ENCODE results near the gene DUSP3. TPM values are rescaled to one million over a fixed set of nuclear protein-coding genes. Genes with fewer than 3 reads are reported as not detected.

Gene DUSP3
- total RNA-seq, 2 experiments from 2014 or later: 8.3 to 8.6 TPM

GRCh38 chr17:43790311-43790940 is 11.6 kb upstream of the DUSP3 start:
- CTCF ChIA-PET: interaction anchor here (0.6 to 1.0 kb wide), 3 partner anchors 25 to 189 kb away, joined by 3 to 4 read pairs (median 3); no protein-coding TSS in a partner anchor
- no peaks in the 10 kb centered on the region for H3K36me3 Mint-ChIP-seq (ENCODE audit: low read depth)
- POLR2A ChIA-PET: no interaction called here
- H3K27me3 Mint-ChIP-seq: peaks cover 26% of the 10 kb centered on the region
- no peak overlapping the region for H3K4me3 Mint-ChIP-seq
- peaks cover 7% of the 10 kb centered on the region for H3K4me1 Mint-ChIP-seq
- DNase-seq: no peak
- H3K9me3 Mint-ChIP-seq: peaks cover 2% of the 10 kb centered on the region
- no peak overlapping the region for H3K27ac Mint-ChIP-seq

GRCh38 chr17:43789482-43789881 is 10.7 kb upstream of the DUSP3 start:
- ChIA-PET POLR2A (no interaction called here), CTCF (interaction anchor here (0.7 to 1.3 kb wide), 2 partner anchors 26 to 154 kb away, joined by 3 read pairs; no protein-coding TSS in a partner anchor)
- DNase-seq: no peak
- Mint-ChIP-seq H3K36me3 (ENCODE audit: low read depth) (no peaks in the 10 kb centered on the region), H3K27me3 (peaks cover 22% of the 10 kb centered on the region), H3K4me1 (peaks cover 7% of the 10 kb centered on the region), H3K4me3 (no peak overlapping the region), H3K27ac (no peak overlapping the region), H3K9me3 (peaks cover 2% of the 10 kb centered on the region)

- ChIA-PET CTCF (interaction anchor here (1.3 kb wide), 1 partner anchor 155 kb away, joined by 3 read pairs; no protein-coding TSS in a partner anchor), POLR2A (no interaction called here)
- peaks cover 2% of the 10 kb centered on the region for H3K9me3 Mint-ChIP-seq
- H3K27me3 Mint-ChIP-seq: peaks cover 21% of the 10 kb centered on the region
- H3K4me3 Mint-ChIP-seq: no peak overlapping the region
- H3K27ac Mint-ChIP-seq: no peak overlapping the region
- DNase-seq: no peak
- peaks cover 8% of the 10 kb centered on the region for H3K4me1 Mint-ChIP-seq
- H3K36me3 Mint-ChIP-seq (ENCODE audit: low read depth): no peaks in the 10 kb centered on the region
Observed at GRCh38 chr17:43788540-43788939, 9.8 kb upstream of the DUSP3 start.

DNA sequence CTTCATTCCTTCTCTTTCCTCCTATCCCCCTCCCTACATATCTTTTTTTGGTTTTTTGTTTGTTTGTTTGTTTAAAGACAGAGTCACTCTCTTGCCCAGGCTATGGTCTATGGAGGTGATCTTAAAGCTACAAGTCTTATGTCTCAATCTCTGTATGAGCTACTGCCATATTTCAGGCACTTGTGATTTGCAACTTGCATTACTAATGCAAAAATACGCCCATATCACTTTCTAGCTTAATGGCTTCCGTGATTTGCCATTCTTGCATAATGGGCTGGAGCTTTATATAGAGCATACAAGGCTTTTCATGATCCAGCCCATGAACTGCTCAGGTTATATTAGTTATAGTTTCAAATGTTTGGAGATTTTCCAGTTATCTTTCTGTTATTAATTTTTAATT is 9.0 kb upstream of the DUSP3 start:
- H3K9me3 Mint-ChIP-seq: peaks cover 2% of the 10 kb centered on the region
- ChIA-PET CTCF (interaction anchor here (1.0 kb wide), 1 partner anchor 21 kb away, joined by 6 read pairs; no protein-coding TSS in a partner anchor), POLR2A (no interaction called here)
- no peak for DNase-seq
- H3K36me3 Mint-ChIP-seq (ENCODE audit: low read depth): no peaks in the 10 kb centered on the region
- H3K27me3 Mint-ChIP-seq: peaks cover 23% of the 10 kb centered on the region
- no peak overlapping the region for H3K27ac Mint-ChIP-seq
- H3K4me3 Mint-ChIP-seq: no peak overlapping the region
- H3K4me1 Mint-ChIP-seq: peaks cover 8% of the 10 kb centered on the region

DNA sequence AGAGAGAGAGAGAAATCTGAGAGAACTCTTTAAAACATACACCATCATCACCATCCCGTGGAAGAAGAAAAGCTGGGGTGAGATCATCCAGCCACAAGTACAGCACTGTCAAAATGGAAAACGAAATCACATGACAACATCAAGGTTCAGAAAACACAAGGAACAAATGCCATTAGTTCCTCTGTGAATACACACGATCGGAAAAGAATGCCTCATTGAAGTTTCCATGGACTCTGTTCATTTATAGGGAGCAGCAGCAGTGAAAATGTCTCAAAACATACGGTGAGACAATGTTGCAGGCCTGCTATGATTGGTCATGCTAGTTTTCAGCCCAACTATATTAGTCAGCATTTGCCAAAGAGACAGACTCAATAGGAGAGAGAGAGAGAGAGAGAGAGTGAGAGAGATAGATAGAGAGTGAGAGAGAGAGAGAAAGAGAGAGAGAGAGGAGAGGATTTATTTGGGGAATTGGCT is 5.9 kb upstream of the DUSP3 start:
- Mint-ChIP-seq H3K36me3 (ENCODE audit: low read depth) (no peaks in the 10 kb centered on the region), H3K4me1 (peaks cover 2% of the 10 kb centered on the region), H3K9me3 (no peaks in the 10 kb centered on the region), H3K27me3 (peaks cover 46% of the 10 kb centered on the region), H3K4me3 (no peak overlapping the region), H3K27ac (no peak overlapping the region)
- ChIA-PET CTCF (no interaction called here), POLR2A (no interaction called here)
- no peak for DNase-seq

GRCh38 chr17:43784068-43784467 is 5.3 kb upstream of the DUSP3 start:
- POLR2A ChIA-PET: no interaction called here
- peaks cover 6% of the 10 kb centered on the region for H3K4me1 Mint-ChIP-seq

GRCh38 chr17:43782913-43783680 is 4.3 kb upstream of the DUSP3 start:
- Mint-ChIP-seq H3K4me1 (peaks cover 6% of the 10 kb centered on the region), H3K27me3 (peaks cover 52% of the 10 kb centered on the region)

More at GRCh38 chr17:43784068-43784467, 5.3 kb upstream of the DUSP3 start:
- Mint-ChIP-seq H3K27me3 (peaks cover 52% of the 10 kb centered on the region), H3K9me3 (no peaks in the 10 kb centered on the region), H3K4me3 (no peak overlapping the region), H3K36me3 (ENCODE audit: low read depth) (no peaks in the 10 kb centered on the region), H3K27ac (no peak overlapping the region)
- DNase-seq: no peak
- CTCF ChIA-PET: no interaction called here

DNA sequence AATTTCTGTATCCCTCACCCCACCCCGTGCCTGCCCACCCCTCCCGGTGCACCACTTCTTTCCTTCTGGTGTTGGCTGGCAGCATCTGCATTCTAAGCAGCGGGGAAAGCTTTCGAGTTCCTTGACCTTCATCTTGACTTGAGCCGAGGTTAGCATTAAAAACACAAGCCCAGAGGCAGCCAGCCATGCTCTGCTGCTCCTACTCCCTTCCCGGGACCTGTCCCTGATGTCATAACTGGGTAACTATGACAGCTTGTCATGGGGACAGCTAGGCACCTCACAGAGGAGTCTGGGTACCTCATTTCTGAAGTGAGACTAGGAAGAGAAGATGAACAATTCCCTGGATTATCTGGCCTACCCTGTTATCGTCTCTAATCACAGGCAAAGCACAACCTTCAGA is 1.4 kb upstream of the DUSP3 start, which contains the start of gene CFAP97D1:
Gene CFAP97D1, plus strand, starts transcription at position 301 of the 400 bp plus-strand sequence. Its CDS starts 28 bp downstream, at position 329.
- DNase-seq: no peak
- Mint-ChIP-seq H3K27me3 (peaks cover 49% of the 10 kb centered on the region), H3K27ac (no peak within 1 kb of the TSS), H3K9me3 (no peaks in the 10 kb centered on the region), H3K36me3 (ENCODE audit: low read depth) (no peaks in the 10 kb centered on the region), H3K4me3 (peak within 1 kb of the TSS; percentile 62), H3K4me1 (peaks cover 7% of the 10 kb centered on the region)
- ChIA-PET CTCF (interaction anchor here (0.8 to 1.0 kb wide), 2 partner anchors 13 to 296 kb away, joined by 3 to 4 read pairs; partner anchors contain the start of gene DHX8), POLR2A (no interaction called here)

More at GRCh38 chr17:43782913-43783680, 4.3 kb upstream of the DUSP3 start:
- Mint-ChIP-seq H3K9me3 (no peaks in the 10 kb centered on the region), H3K27ac (no peak overlapping the region), H3K4me3 (no peak overlapping the region), H3K36me3 (ENCODE audit: low read depth) (no peaks in the 10 kb centered on the region)
- ChIA-PET CTCF (interaction anchor here (1.4 kb wide), 1 partner anchor 17 kb away, joined by 3 read pairs; no protein-coding TSS in a partner anchor), POLR2A (no interaction called here)
- no peak for DNase-seq

DNA sequence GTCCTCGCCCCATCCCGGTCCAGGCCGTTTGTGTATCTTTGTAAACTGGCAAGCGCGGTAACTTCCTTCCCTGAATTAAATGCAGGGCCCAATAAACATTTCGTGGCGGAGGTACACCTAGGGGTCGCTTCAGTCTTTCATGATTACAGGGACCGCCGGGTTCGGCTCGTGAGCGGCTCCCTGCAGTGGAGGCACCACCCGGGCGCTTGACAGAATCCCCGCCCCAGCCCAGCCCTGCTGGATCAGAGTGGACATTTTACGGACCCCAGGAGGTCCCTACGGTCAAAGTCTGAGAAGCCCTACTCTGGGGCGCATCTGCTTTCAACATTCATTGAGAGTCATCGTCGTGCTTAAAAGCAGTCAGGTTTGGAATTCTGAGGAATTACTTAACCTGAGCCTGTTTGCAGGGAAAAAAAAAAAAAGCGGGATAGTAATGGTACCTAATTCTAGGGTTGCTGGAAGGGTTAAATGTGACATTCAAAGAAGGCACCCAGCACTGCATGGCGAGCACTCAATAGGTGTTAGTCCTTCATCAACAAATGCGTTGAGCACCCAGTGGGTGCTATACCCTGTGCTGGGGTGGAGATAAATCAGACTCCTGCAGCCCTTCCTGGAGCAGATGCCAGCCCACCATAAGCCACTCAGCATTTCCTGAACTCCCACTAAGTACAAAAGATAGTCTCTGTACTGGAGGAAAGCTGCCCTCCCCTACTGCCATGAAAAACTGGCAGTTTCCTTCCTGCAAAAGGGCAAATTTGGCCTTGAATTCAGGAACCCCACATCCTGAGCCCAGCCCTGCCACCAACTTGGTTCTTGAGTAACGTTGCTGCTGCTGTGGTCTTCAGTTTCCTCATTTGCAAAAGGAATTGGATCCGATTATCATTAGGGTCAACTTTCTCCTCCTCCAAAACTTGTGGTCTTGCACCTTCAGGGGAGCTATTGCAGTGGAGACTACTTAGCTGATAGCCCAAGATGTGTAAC is 658 bp upstream of the DUSP3 start:
- CTCF ChIA-PET: interaction anchor here (0.8 to 1.9 kb wide), 2 partner anchors 13 kb away, joined by 4 to 22 read pairs; no protein-coding TSS in a partner anchor
- Mint-ChIP-seq H3K9me3 (no peaks in the 10 kb centered on the region), H3K36me3 (ENCODE audit: low read depth) (no peaks in the 10 kb centered on the region), H3K4me1 (peaks cover 7% of the 10 kb centered on the region), H3K4me3 (peak overlapping the region; percentile 62), H3K27ac (no peak overlapping the region), H3K27me3 (peaks cover 45% of the 10 kb centered on the region)
- DNase-seq: no peak
- POLR2A ChIA-PET: no interaction called here

DNA sequence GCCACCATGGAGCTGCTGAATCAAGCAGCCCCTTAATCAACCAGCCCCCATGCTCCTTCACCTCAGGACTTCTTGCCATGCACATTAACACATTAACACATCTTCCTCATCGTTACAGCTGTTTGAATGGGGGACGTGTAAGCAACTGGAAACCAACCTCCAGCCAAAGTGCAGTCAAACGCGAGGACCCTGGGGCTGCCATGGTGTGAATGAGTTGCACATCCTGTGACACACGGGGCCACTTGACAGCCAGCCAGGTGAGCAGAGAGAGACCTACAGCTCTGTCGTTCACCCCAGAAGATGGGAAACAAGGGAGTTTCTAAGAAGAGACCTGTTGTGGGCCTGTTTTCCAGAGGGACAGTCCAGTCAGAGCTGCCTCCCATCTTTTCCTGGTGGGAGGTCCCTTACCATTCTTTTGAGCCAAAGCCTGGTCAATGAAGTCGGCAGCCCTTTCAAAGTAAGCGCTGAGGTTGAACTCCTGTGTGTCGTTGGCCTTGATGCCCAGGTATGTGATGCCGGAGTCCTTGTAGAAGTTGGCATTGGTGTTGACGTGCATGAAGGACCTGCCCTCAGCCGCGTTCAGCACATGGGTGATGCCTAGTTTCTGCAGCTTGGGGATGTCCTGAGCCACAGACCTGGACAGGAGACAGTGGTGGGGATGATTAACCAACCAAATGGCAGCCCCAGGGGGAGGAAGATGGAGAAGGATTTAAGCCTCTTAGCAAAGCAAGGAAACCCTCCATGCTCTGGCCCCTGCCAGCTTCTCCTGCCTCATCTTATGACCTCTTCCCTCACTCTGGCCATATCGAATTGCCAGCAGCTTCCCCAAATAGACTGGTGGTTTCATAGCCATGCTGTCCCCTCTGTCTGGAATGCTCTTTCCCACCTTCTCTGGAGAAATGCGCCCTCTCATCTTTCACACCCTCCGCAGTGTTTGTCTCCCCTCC is 4.2 kb downstream of the DUSP3 start:
- Mint-ChIP-seq H3K27ac (no peak overlapping the region), H3K4me3 (no peak overlapping the region), H3K4me1 (peaks cover 6% of the 10 kb centered on the region), H3K27me3 (peaks cover 5% of the 10 kb centered on the region), H3K9me3 (no peaks in the 10 kb centered on the region), H3K36me3 (ENCODE audit: low read depth) (no peaks in the 10 kb centered on the region)
- DNase-seq: no peak
- ChIA-PET CTCF (interaction anchor here (2.4 to 3.0 kb wide), 2 partner anchors 8 to 14 kb away, joined by 12 to 26 read pairs; no protein-coding TSS in a partner anchor), POLR2A (interaction anchor here (1.2 kb wide), 1 partner anchor 406 kb away, joined by 3 read pairs; no protein-coding TSS in a partner anchor)

GRCh38 chr17:43772877-43773648 is 5.7 kb downstream of the DUSP3 start:
- Mint-ChIP-seq H3K4me3 (no peak overlapping the region), H3K4me1 (peaks cover 2% of the 10 kb centered on the region), H3K27ac (no peak overlapping the region), H3K9me3 (no peaks in the 10 kb centered on the region), H3K27me3 (no peaks in the 10 kb centered on the region), H3K36me3 (ENCODE audit: low read depth) (no peaks in the 10 kb centered on the region)
- ChIA-PET POLR2A (no interaction called here), CTCF (interaction anchor here (2.4 kb wide), 1 partner anchor 13 kb away, joined by 12 read pairs; no protein-coding TSS in a partner anchor)
- no peak for DNase-seq
